GM12892 (cell line): ENCODE results near the gene PIGU.
"Not testable (repeated sequence)": the region's sequence is repeated elsewhere in the genome, so short reads cannot be mapped to it uniquely, and the experiment has no call there.

Experiments used
- POLR2A ChIP-seq: IDR thresholded peaks from 2 replicates; pipeline ENCODE4 v1.6.1; 2011; ENCODE audit warnings: low read depth, low read length, control low read depth
- TAF1 ChIP-seq: IDR thresholded peaks from 2 replicates; pipeline ENCODE4 v1.6.1; 2011; ENCODE audit warnings: low read depth, mild to moderate bottlenecking, control low read depth, low read length, borderline replicate concordance

- TF ChIP-seq POLR2A, TAF1: not testable (repeated sequence)
These were observed 162.9 kb downstream of the PIGU start for GRCh38 chr20:34514034-34514433.
